Activated CD4-positive, alpha-beta memory T cell treated with anti-CD3 and anti-CD28 coated beads for 36 hours (primary cell): Measurements from ENCODE around the gene SARS1. TPM values are rescaled to one million over a fixed set of nuclear protein-coding genes. Genes with fewer than 3 reads are reported as not detected.

Experiments
- CTCF ChIA-PET: fragments of 350-600 bp; sonication (Branson Sonifier 250); formaldehyde crosslinking; loops from one replicate; lab custom pipeline; 2021; ENCODE audit warnings: antibody characterized with exemption, inconsistent platforms; lab: Charles Lee
- POLR2A ChIA-PET: fragments of 350-600 bp; sonication (Branson Sonifier 250); formaldehyde crosslinking; loops from one replicate; lab custom pipeline; 2021; ENCODE audit warnings: antibody characterized with exemption; lab: Charles Lee
- DNase-seq: peaks from one replicate; pipeline ENCODE4 v3.0.0-alpha.2; 2020
- H3K27ac Mint-ChIP-seq: one replicate; pipeline ENCODE4 v1.8.0; 2021; ENCODE audit warnings: mixed read lengths
- H3K27me3 Mint-ChIP-seq: one replicate; pipeline ENCODE4 v1.8.0; 2021; ENCODE audit warnings: mixed read lengths
- H3K36me3 Mint-ChIP-seq: one replicate; pipeline ENCODE4 v1.8.0; 2021; ENCODE audit warnings: mixed read lengths
- H3K4me1 Mint-ChIP-seq: one replicate; pipeline ENCODE4 v1.8.0; 2021; ENCODE audit warnings: low read depth, mixed read lengths
- H3K4me3 Mint-ChIP-seq: one replicate; pipeline ENCODE4 v1.8.0; 2021; ENCODE audit warnings: mild to moderate bottlenecking, mixed read lengths
- H3K9me3 Mint-ChIP-seq: one replicate; pipeline ENCODE4 v1.8.0; 2021; ENCODE audit warnings: mixed read lengths
- intact Hi-C: fragments of 100-400 bp; cut with micrococcal nuclease; formaldehyde crosslinking; loops from one replicate; pipeline ENCODE4 v1.15.1; 2023
- total RNA-seq, 2 experiments: library from RNA; stranded (reverse); gene quantifications; one replicate each; pipeline ENCODE4 v1.2.3, GENCODE V29; 2021

The SARS1 gene
- total RNA-seq, 2 experiments from 2014 or later, result 245 to 251 TPM

DNA sequence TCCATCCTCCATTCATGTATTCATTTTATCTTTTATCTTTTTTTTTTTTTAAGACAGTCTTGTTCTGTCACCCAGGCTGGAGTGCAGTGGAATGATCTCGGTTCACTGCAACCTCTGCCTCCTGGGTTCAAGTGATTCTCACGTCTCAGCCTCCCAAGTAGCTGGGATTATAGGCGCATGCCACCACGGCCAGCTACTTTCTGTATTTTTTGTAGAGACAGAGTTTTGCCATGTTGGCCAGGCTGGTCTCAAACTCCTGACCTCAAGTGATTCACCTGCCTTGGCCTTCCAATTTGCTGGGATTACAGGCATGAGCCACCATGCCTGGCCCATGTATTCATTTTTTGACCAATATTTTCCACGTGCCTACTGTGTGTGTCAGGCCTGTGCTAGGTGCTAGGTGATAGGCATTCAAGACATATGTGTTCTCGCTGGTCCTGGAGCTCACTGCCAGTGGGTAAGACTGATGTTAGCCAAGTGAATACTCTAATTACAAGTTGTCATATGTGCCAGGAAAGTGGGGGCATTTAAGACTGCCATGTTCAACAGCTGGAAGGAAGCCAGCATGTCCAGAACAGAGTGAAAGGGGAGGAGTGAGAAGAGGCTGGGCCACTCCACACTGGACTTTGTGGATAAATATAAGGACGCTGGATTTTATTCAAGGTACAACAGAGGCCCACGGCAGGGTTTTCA, 30.3 kb downstream of the SARS1 start:
- H3K27ac Mint-ChIP-seq, result no peak overlapping the region
- H3K36me3 Mint-ChIP-seq, result no peaks in the 10 kb centered on the region
- ChIA-PET CTCF (interaction anchor here (1.4 to 1.8 kb wide), 3 partner anchors 33 to 156 kb away, joined by 3 to 5 read pairs (median 3); no protein-coding TSS in a partner anchor), POLR2A (no interaction called here)
- H3K4me1 Mint-ChIP-seq, result peaks cover 18% of the 10 kb centered on the region
- no peaks in the 10 kb centered on the region for H3K9me3 Mint-ChIP-seq
- H3K4me3 Mint-ChIP-seq, result no peak overlapping the region
- H3K27me3 Mint-ChIP-seq, result peaks cover 7% of the 10 kb centered on the region
- no peak for DNase-seq
- intact Hi-C loops, result no loop called here

DNA sequence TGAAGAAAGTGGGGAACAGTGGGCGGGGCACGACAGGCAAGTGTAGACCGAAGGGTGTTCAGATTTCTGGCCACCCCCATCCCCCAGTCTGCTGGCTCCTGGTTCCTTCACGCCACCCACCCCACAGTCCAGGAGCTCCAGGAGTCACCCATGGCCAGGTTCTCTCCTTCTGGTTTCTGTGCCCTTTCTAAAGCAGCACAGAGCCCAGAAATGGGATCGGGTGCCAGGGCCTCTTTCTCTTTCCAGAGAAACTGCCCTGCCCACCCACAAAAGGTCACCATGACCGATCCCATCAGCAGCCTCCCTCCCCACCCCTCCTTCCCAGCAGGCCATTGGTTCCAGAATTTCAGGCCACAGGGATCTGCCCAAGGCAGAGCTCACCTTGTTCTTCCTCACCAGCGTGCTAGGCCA, 32.4 kb downstream of the SARS1 start:
- intact Hi-C loops, result no loop called here
- H3K36me3 Mint-ChIP-seq, result no peaks in the 10 kb centered on the region

DNA sequence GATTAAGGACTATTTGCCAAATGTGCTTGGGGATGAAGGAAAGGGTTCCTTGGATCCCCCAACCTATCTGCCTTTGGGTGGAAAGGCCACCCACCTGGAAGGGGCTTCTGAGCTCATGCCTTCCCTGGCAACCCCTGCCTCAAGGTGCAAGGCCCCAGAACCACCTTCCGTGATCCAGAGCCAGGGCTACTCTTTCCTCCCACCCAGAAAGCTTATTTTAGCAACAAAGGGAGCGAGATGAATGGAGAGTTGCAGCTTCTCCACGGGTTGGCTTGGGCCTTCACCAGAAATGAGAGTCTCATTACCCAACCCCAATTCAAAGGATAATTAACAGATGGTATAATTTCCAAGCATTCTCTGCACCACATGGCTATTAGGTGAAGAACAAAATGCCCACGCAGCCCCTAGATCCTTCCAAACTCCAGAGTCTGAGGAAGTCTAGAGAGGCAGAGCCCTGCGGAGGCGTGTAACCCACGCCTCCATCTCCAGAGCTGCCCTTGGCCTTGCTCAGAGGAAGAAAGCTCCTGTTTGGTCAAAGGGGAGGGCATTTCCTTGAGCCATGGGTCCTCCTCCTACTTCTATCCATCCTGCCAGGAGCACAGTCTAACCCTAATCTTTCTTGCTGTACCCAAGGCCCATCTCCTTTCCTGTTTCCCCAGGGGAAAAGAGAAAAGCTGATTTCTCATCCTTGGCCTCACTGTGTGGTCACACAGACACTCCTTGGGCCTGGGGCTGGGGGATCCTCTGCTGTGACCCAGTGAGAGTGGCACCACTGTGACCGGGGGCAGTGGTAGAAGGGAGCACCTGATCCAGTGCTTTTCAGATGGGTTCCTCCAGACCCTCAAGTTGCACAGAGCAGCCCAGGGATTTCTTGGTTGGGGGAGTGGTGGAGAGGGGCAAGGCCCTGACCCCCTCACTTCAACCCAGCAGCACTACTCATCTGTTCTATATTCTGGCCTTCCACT, 34.0 kb downstream of the SARS1 start:
- Mint-ChIP-seq H3K4me3 (no peak overlapping the region), H3K27ac (no peak overlapping the region), H3K4me1 (peaks cover 5% of the 10 kb centered on the region), H3K9me3 (no peaks in the 10 kb centered on the region), H3K27me3 (peaks cover 8% of the 10 kb centered on the region), H3K36me3 (no peaks in the 10 kb centered on the region)
- ChIA-PET POLR2A (no interaction called here), CTCF (interaction anchor here (0.6 to 1.4 kb wide), 4 partner anchors 10 to 284 kb away, joined by 3 to 4 read pairs (median 4); partner anchors contain the start of gene SORT1)
- no peak for DNase-seq
- intact Hi-C loops, result no loop called here

More for the DNA sequence above, 32.4 kb downstream of the SARS1 start:
- no peak for DNase-seq
- Mint-ChIP-seq H3K27me3 (peaks cover 8% of the 10 kb centered on the region), H3K4me1 (peaks cover 19% of the 10 kb centered on the region), H3K9me3 (no peaks in the 10 kb centered on the region), H3K27ac (no peak overlapping the region), H3K4me3 (no peak overlapping the region)
- CTCF ChIA-PET, result no interaction called here
- POLR2A ChIA-PET, result interaction anchor here (0.6 kb wide), 1 partner anchor 8 kb away, joined by 3 read pairs; no protein-coding TSS in a partner anchor

DNA sequence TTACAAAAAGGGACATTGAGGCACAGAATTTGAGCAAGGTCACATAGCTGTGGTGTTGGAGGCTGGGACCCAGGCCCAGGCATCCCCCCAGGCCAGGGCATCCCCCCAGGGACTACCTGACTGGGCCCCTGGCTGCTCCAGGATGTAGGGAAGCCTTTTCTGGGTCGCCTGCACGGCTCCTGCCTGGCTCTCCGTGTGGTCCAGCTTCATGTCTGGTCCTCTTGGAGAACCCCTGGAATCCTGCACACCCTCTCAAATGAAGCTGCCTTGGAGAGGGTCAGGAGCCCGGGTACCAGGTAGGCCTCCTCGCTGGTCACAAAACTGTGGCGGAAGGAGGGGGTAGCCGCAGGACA, 34.7 kb downstream of the SARS1 start:
- H3K4me1 Mint-ChIP-seq, result peaks cover 5% of the 10 kb centered on the region
- H3K27me3 Mint-ChIP-seq, result peaks cover 8% of the 10 kb centered on the region
- H3K9me3 Mint-ChIP-seq, result no peaks in the 10 kb centered on the region
- ChIA-PET POLR2A (no interaction called here), CTCF (interaction anchor here (0.6 to 1.8 kb wide), 3 partner anchors 36 to 150 kb away, joined by 4 read pairs; partner anchors contain the start of gene SORT1)
- intact Hi-C loops, result no loop called here
- no peak overlapping the region for H3K27ac Mint-ChIP-seq
- H3K36me3 Mint-ChIP-seq, result no peaks in the 10 kb centered on the region
- DNase-seq, result no peak
- H3K4me3 Mint-ChIP-seq, result no peak overlapping the region

DNA sequence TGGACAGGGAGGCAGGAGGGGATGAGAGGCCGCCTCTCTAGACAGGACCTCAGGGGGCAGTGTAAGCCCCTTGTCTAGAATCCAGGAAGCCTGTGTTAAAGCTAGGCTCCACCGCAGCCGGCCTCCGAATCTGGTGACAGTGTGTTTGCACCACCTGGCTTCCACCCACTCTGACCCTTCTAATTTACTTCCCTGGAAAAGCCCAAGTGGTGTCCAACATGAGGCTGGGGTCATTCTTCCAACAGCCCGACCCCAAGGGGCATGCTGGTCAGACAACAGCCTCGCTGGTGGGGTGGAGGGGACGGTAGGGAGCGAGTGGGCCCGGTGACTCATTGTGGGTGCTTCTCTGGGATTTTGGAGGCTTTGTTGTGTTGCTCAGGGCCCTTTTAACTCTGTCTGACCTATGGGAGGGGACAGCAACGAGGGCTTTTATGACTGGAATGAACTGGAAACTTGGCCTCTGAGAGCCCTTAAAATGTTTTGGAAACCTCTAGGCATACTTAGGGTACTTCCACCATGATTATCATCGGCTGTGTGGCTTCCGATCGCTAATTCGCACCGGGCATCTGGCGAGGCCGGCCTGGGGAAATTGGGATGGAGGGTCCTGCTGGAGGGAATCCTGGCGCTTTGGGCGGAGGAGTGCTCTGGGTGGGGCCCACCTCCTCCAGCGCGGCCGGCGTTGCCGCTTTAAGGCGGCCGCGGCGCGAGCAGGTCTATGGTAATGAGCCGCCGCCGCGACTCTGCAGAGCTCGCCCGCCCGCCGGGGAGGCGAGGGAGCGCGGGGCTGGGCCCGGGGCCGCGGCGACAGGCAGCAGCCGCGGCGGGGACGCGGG, 35.3 kb downstream of the SARS1 start, which contains the start of gene CELSR2:
CELSR2 (plus strand) TSS at position 743 of the 833 bp plus-strand sequence. CDS start 541 bp downstream, outside the sequence.
- Mint-ChIP-seq H3K36me3 (no peaks in the 10 kb centered on the region), H3K27me3 (peaks cover 8% of the 10 kb centered on the region), H3K4me1 (peaks cover 5% of the 10 kb centered on the region), H3K4me3 (peak within 1 kb of the TSS; percentile 59), H3K27ac (no peak within 1 kb of the TSS), H3K9me3 (no peaks in the 10 kb centered on the region)
- intact Hi-C loops, result loop anchor here (1.0 kb wide), 1 partner anchor 36 kb away; the partner anchor contains the start of gene SARS1
- ChIA-PET CTCF (interaction anchor here (0.6 to 2.5 kb wide), 10 partner anchors 10 to 283 kb away, joined by 3 to 13 read pairs (median 4); partner anchors contain the start of genes CYB561D1, SARS1 and SORT1), POLR2A (no interaction called here)
- DNase-seq, result peak; percentile 66

DNA sequence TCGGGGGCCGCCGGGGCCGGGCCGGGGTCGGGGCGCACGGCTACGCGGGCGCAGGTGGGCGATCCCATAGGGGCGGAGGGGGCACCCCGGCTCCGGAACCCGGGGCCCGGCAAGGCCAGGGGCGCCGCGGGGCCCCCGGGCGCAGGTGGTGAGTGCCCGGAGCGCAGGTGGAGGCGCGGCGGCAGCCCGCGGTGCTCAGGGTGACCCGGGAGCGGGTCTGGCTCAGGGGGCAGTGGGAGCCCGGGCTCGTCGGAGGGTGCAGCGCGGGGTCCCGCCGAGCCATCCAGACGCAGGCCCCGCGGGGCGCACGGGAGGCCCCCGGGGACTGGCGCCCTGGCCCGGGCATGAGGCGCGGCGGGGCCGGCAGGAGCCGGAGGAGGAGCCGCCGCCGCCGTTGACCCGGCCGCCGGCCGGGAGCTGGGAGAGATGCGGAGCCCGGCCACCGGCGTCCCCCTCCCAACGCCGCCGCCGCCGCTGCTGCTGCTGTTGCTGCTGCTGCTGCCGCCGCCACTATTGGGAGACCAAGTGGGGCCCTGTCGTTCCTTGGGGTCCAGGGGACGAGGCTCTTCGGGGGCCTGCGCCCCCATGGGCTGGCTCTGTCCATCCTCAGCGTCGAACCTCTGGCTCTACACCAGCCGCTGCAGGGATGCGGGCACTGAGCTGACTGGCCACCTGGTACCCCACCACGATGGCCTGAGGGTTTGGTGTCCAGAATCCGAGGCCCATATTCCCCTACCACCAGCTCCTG, 36.1 kb downstream of the SARS1 start:
- Mint-ChIP-seq H3K4me1 (peaks cover 5% of the 10 kb centered on the region), H3K36me3 (no peaks in the 10 kb centered on the region), H3K27ac (no peak overlapping the region), H3K27me3 (peaks cover 2% of the 10 kb centered on the region), H3K9me3 (no peaks in the 10 kb centered on the region), H3K4me3 (peak overlapping the region; percentile 59)
- ChIA-PET CTCF (interaction anchor here (0.6 to 2.5 kb wide), 10 partner anchors 10 to 282 kb away, joined by 3 to 13 read pairs (median 4); partner anchors contain the start of genes CYB561D1, SARS1 and SORT1), POLR2A (interaction anchor here (0.9 kb wide), 1 partner anchor 234 kb away, joined by 3 read pairs; the partner anchor contains the start of gene ATXN7L2)
- intact Hi-C loops, result loop anchor here (1.0 kb wide), 1 partner anchor 37 kb away; the partner anchor contains the start of gene SARS1
- no peak for DNase-seq

DNA sequence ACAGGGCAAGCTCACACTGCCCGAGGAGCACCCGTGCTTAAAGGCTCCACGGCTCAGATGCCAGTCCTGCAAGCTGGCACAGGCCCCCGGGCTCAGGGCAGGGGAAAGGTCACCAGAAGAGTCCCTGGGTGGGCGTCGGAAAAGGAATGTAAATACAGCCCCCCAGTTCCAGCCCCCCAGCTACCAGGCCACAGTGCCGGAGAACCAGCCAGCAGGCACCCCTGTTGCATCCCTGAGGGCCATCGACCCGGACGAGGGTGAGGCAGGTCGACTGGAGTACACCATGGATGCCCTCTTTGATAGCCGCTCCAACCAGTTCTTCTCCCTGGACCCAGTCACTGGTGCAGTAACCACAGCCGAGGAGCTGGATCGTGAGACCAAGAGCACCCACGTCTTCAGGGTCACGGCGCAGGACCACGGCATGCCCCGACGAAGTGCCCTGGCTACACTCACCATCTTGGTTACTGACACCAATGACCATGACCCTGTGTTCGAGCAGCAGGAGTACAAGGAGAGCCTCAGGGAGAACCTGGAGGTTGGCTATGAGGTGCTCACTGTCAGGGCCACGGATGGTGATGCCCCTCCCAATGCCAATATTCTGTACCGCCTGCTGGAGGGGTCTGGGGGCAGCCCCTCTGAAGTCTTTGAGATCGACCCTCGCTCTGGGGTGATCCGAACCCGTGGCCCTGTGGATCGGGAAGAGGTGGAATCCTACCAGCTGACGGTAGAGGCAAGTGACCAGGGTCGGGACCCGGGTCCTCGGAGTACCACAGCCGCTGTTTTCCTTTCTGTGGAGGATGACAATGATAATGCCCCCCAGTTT, 36.9 kb downstream of the SARS1 start:
- Mint-ChIP-seq H3K27me3 (peaks cover 2% of the 10 kb centered on the region), H3K4me3 (peak overlapping the region; percentile 59), H3K36me3 (no peaks in the 10 kb centered on the region), H3K4me1 (peaks cover 5% of the 10 kb centered on the region), H3K27ac (no peak overlapping the region), H3K9me3 (no peaks in the 10 kb centered on the region)
- POLR2A ChIA-PET, result interaction anchor here (0.6 to 1.5 kb wide), 3 partner anchors 12 to 233 kb away, joined by 3 to 5 read pairs (median 4); partner anchors contain the start of gene ATXN7L2
- CTCF ChIA-PET, result interaction anchor here (1.0 to 2.5 kb wide), 7 partner anchors 27 to 281 kb away, joined by 3 to 13 read pairs (median 5); partner anchors contain the start of genes CYB561D1 and SORT1
- intact Hi-C loops, result no loop called here
- DNase-seq, result no peak

DNA sequence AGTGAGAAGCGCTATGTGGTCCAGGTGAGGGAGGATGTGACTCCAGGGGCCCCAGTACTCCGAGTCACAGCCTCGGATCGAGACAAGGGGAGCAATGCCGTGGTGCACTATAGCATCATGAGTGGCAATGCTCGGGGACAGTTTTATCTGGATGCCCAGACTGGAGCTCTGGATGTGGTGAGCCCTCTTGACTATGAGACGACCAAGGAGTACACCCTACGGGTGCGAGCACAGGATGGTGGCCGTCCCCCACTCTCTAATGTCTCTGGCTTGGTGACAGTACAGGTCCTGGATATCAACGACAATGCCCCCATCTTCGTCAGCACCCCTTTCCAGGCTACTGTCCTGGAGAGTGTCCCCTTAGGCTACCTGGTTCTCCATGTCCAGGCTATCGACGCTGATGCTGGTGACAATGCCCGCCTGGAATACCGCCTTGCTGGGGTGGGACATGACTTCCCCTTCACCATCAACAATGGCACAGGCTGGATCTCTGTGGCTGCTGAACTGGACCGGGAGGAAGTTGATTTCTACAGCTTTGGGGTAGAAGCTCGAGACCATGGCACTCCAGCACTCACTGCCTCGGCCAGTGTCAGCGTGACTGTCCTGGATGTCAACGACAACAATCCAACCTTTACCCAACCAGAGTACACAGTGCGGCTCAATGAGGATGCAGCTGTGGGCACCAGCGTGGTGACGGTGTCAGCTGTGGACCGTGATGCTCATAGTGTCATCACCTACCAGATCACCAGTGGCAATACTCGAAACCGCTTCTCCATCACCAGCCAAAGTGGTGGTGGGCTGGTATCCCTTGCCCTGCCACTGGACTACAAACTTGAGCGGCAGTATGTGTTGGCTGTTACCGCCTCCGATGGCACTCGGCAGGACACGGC, 37.8 kb downstream of the SARS1 start:
- H3K27me3 Mint-ChIP-seq, result peaks cover 2% of the 10 kb centered on the region
- H3K4me1 Mint-ChIP-seq, result peaks cover 5% of the 10 kb centered on the region
- no peak for DNase-seq
- intact Hi-C loops, result no loop called here
- H3K9me3 Mint-ChIP-seq, result no peaks in the 10 kb centered on the region
- POLR2A ChIA-PET, result interaction anchor here (0.6 to 1.5 kb wide), 2 partner anchors 13 to 172 kb away, joined by 4 to 5 read pairs; no protein-coding TSS in a partner anchor
- no peak overlapping the region for H3K27ac Mint-ChIP-seq
- CTCF ChIA-PET, result interaction anchor here (0.6 to 2.5 kb wide), 4 partner anchors 27 to 280 kb away, joined by 3 to 7 read pairs (median 4); partner anchors contain the start of gene CYB561D1
- H3K4me3 Mint-ChIP-seq, result no peak overlapping the region
- no peaks in the 10 kb centered on the region for H3K36me3 Mint-ChIP-seq

DNA sequence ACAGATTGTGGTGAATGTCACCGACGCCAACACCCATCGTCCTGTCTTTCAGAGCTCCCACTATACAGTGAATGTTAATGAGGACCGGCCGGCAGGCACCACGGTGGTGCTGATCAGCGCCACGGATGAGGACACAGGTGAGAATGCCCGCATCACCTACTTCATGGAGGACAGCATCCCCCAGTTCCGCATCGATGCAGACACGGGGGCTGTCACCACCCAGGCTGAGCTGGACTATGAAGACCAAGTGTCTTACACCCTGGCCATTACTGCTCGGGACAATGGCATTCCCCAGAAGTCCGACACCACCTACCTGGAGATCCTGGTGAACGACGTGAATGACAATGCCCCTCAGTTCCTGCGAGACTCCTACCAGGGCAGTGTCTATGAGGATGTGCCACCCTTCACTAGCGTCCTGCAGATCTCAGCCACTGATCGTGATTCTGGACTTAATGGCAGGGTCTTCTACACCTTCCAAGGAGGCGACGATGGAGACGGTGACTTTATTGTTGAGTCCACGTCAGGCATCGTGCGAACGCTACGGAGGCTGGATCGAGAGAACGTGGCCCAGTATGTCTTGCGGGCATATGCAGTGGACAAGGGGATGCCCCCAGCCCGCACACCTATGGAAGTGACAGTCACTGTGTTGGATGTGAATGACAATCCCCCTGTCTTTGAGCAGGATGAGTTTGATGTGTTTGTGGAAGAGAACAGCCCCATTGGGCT, 38.6 kb downstream of the SARS1 start:
- H3K27me3 Mint-ChIP-seq, result peaks cover 2% of the 10 kb centered on the region
- peaks cover 5% of the 10 kb centered on the region for H3K4me1 Mint-ChIP-seq
- ChIA-PET CTCF (interaction anchor here (1.1 kb wide), 1 partner anchor 147 kb away, joined by 3 read pairs; no protein-coding TSS in a partner anchor), POLR2A (no interaction called here)
- no peak overlapping the region for H3K27ac Mint-ChIP-seq
- no peaks in the 10 kb centered on the region for H3K9me3 Mint-ChIP-seq
- no peak for DNase-seq
- H3K36me3 Mint-ChIP-seq, result no peaks in the 10 kb centered on the region
- intact Hi-C loops, result no loop called here
- H3K4me3 Mint-ChIP-seq, result no peak overlapping the region
